ENCODE measurements around the gene WDR76.

DNA sequence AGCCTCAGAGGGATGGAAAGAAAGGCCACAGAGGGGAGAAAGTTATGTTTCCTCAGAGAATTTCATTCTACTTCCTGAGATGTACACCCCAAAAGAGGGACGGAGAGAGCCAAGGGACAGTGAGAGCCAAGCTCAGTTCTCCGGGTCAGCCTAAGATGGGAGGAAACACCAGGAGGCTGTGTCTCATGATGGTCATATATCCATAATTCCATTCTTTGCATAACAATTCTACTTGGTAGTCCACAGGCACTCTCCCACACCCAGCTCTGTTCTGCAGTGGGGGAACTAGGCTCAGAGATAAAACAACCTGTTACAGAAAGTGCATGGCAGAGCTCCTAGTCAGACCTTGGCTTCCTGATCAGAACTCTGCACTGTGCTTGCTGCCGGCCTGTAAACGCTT is 54.4 kb downstream of the WDR76 start:
- TF ChIP-seq, protein P1, sequence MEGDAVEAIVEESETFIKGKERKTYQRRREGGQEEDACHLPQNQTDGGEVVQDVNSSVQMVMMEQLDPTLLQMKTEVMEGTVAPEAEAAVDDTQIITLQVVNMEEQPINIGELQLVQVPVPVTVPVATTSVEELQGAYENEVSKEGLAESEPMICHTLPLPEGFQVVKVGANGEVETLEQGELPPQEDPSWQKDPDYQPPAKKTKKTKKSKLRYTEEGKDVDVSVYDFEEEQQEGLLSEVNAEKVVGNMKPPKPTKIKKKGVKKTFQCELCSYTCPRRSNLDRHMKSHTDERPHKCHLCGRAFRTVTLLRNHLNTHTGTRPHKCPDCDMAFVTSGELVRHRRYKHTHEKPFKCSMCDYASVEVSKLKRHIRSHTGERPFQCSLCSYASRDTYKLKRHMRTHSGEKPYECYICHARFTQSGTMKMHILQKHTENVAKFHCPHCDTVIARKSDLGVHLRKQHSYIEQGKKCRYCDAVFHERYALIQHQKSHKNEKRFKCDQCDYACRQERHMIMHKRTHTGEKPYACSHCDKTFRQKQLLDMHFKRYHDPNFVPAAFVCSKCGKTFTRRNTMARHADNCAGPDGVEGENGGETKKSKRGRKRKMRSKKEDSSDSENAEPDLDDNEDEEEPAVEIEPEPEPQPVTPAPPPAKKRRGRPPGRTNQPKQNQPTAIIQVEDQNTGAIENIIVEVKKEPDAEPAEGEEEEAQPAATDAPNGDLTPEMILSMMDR (conservative IDR thresholded peaks at IDR 0.05; ENCODE audit: low read length): no peak
- TF ChIP-seq EZH2phosphoT487 (IDR thresholded peaks at IDR 0.05; ENCODE audit: borderline replicate concordance): no peak
